Fibroblast of skin of right quadriceps (primary cell): Measurements from ENCODE around the gene ANKRD49.

Experiments
- DNase-seq: peaks from one replicate; pipeline ENCODE4 v3.0.0-alpha.2; 2013

Gene ANKRD49

GRCh38 chr11:94507485-94507884 lies 13.7 kb downstream of the ANKRD49 start:
- DNase-seq = no peak

- DNase-seq = peak; percentile 34
Observed at GRCh38 chr11:94511932-94512781, 18.4 kb downstream of the ANKRD49 start, which contains the start of gene C11orf97. Gene C11orf97 (plus strand): TSS chr11:94512461. CDS start chr11:94512529, 68 bp downstream.

- no peak for DNase-seq
Observed at GRCh38 chr11:94513091-94513490, 19.3 kb downstream of the ANKRD49 start.

- DNase-seq = no peak
Observed at GRCh38 chr11:94515398-94515797, 21.6 kb downstream of the ANKRD49 start.

GRCh38 chr11:94516725-94517124 lies 22.9 kb downstream of the ANKRD49 start:
- no peak for DNase-seq

- no peak for DNase-seq
Observed at GRCh38 chr11:94518300-94518699, 24.5 kb downstream of the ANKRD49 start.

GRCh38 chr11:94519478-94520084 lies 25.8 kb downstream of the ANKRD49 start:
- DNase-seq = peak; percentile 35

- DNase-seq = no peak
Observed at GRCh38 chr11:94521684-94522083, 27.9 kb downstream of the ANKRD49 start.

- no peak for DNase-seq
Observed at GRCh38 chr11:94524341-94524740, 30.6 kb downstream of the ANKRD49 start.

- DNase-seq = peak; percentile 86
Observed at GRCh38 chr11:94525546-94526324, 32.0 kb downstream of the ANKRD49 start.

GRCh38 chr11:94526645-94527438 lies 33.1 kb downstream of the ANKRD49 start:
- DNase-seq = no peak

GRCh38 chr11:94528551-94528950 lies 34.8 kb downstream of the ANKRD49 start:
- no peak for DNase-seq

- DNase-seq = no peak
Observed at GRCh38 chr11:94532211-94532610, 38.4 kb downstream of the ANKRD49 start.

GRCh38 chr11:94533206-94533605 lies 39.4 kb downstream of the ANKRD49 start:
- DNase-seq = no peak

- no peak for DNase-seq
Observed at GRCh38 chr11:94533696-94534630, 40.2 kb downstream of the ANKRD49 start.

- DNase-seq = no peak
Observed at GRCh38 chr11:94536386-94536785, 42.6 kb downstream of the ANKRD49 start.

GRCh38 chr11:94537031-94537600 lies 43.3 kb downstream of the ANKRD49 start:
- peak; percentile 69 for DNase-seq

GRCh38 chr11:94539420-94539819 lies 45.6 kb downstream of the ANKRD49 start:
- DNase-seq = no peak

- peak; percentile 85 for DNase-seq
Observed at GRCh38 chr11:94543695-94544645, 50.2 kb downstream of the ANKRD49 start, which contains the start of gene FUT4. Gene FUT4 (plus strand): TSS chr11:94543921. CDS start chr11:94544134, 213 bp downstream.
